ENCODE measurements around the gene FER.
"Not testable (repeated sequence)": the region's sequence is repeated elsewhere in the genome, so short reads cannot be mapped to it uniquely, and the experiment has no call there.

FER gene

DNA sequence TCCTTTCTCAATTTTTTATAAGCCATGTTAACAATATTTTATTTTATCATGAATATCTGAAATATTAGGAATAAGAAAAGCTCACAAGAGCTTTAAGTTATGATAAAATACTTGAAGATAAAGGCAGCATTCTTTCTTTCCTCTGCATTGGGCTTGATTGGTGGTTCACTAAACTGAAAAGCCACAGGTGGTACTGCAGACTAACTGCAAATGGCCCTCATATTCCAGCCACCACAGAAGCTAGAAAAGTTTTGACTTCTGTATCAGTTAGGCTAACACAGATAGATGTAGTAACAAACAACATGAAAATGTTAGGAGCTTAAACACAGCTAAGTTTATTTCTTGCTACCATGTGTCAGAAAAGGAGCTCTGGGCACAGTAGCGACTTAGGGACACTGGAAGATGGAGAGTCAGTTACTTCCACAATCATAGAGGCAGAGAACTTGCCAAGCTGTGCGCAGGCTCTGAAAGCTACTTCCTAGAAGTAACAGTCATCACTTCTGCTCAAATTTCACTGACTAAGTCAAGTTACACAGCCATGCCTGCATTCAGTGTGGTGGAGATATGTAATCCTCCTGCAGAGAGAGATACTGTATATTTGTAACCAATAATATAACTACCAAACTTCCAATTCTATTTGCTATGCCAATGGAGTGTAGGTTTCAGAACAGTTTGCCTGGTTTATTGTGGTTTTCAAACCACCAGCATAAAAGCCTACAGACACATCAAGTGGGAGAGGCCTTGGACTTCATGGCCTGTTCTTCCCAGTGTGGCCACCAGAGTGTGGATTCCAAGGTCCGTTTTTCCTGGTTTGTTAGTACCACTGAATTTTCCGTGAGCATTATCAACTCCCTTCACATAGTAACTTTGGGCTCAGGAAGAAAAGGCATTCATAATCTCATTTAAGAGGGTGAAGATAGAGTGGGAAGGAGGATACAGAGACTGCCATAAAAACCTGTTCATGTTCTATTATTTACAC lies 393.8 kb downstream of the FER start:
- DNase-seq = no peak

DNA sequence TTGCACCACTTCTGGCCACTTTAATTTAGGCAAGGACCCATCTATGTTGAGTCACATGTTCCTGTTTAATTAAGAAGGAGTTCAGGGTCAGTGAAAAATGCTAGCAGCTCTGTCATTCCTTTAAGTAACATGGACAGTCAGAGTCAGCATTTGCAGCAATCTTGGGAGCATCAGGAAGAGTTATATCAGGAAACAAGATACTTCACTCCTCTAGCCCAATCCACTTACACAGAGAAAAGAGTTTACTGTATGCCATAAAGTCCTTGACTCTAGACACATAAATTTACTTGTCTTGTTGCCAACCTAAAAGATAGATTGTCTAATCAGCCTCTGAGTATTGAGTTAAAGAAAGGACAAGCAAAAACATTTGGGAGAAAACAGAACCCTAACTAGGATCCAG lies 395.3 kb downstream of the FER start:
- no peak for DNase-seq

DNA sequence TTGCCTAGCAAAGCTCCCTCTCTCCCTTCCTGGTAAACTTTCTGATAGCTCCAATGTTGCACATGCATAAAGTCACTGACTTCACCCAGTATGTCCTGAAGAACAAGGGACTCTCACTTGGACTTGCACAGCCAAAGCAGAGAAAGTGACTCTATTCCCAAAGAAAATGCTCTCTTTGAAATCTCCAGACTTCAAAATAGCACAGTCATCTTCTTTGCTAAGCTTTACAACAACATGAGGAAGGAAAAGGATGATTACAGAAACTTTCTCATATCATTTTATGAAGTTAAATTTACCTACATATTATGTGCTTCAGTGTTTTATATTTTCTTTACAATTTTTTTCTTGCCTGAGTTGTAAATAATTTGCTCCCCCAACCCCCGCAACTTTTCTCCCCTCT lies 397.4 kb downstream of the FER start:
- no peak for DNase-seq

DNA sequence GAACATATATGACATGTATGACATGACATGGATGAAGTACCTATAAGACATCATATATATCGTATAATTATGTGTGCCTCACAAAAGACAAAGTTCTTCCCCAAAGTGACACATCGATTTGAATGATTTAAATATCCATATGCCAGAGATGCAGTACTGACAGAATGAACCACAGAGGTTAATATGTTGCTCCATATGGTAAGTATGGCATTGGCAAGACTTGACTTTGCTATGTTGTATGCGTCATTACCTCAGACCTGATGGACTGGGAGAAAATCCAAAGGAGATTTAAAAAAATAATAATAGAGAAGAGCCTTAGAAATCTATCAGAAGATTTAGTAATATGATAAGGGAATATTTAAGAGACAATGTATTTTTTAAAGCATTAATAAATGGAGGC lies 398.9 kb downstream of the FER start:
- no peak for DNase-seq

DNA sequence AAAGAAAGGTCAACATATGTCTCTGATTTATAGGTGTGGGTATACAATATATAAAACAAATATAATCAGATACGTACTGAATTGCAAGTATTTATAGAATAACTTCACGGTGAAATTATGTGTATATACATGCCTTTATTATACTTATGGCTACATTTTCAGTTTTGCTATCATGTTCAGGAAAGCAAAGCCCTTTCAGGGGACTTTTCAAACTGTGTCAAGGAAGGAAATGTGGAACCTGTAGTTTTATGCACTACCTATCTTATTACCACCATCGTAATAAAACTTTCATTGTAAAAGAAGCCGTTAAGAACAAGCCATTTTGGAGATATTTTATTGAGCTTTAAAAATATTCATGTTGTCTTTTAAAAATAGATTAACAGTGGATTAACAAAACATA lies 404.9 kb downstream of the FER start:
- DNase-seq = no peak

DNA sequence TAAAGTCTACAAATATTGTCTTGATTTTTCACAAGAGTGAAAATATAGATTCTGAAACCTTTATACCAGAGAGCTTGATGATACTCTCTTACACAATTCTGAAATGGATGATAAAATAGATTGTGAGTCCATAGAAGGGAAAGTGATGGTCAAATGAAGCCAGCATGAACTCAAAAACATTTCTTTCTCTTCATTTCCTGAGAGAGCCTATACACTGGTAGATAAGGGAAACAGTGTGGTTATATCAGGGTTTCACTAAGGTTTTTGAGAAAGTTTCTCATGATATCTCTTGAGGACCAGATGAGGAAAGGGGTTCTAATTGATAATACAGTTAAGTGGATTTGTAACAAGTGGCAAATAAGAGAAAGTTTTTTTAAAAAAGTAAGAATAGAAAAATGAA lies 407.9 kb downstream of the FER start:
- no peak for DNase-seq

DNA sequence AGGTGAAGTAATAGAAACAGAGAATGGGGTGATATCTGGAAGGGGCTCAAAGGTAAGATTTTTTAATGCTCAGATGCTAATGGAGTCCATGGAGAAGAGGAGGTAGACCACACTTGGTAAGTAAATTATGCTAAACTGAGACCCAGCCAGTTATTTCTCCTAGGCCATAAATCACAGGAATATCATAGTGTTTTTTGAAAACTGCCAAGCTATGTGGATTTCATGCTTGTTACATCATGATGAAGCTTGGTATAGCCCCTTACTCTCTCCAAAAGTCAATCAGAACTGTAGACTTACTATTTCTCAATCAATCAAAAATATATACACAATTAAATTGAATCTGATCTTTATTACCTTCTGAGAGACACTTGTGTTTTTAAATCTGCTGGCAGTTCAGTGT lies 409.2 kb downstream of the FER start:
- DNase-seq = no peak

DNA sequence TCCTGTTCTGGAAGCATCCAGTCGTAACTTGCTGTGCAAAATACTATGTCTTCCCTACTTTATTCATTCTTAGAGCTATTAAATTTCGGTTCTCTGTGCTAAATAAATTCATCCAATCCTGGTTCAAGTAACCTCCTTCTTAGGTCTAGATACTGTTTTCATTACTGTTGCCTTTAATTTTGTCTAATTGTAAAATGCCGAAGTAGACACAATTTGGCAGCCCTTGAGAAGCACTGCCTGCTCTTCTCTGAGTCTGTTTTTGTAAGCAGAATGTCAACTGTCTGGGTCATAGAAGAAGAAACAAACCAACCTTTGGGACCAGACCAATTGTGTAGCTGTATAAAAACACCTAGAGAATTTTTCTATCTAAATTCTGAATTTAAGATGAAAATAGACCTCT lies 412.8 kb downstream of the FER start:
- DNase-seq = no peak

DNA sequence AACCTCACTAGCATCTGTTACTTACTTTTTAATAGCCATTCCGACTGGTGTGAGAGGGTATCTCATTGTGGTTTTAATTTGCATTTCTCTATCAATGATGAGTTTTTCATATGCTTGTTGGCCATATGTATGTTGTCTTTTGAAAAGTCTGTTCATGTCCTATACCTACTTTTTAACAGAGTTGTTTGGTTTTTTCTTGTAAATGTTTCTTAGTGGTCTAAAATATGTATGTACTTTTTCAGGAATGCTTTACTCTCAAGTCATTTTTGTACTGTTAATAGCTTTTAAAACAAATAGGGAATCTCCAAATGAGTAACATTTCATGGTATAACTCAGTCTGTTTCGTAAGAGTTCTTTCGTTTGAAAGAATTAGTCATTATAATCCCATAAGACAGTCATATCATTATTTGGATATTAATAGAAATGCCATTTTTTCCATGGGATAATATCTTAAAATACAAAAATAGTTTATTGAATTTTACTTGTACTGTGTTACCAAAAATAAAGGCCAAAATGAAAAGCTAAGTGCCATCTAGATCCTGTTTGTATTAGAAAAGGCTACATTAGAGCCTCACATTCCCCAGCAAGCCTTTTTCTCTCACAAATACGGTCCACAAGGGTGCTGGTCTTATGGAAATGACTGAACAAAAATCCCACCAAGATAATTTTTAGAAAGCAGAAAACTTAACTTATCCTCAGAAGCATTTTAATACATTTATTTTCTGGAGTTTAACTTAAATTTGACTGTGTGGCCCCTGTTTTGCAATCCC lies 414.4 kb downstream of the FER start:
- no peak for DNase-seq

DNA sequence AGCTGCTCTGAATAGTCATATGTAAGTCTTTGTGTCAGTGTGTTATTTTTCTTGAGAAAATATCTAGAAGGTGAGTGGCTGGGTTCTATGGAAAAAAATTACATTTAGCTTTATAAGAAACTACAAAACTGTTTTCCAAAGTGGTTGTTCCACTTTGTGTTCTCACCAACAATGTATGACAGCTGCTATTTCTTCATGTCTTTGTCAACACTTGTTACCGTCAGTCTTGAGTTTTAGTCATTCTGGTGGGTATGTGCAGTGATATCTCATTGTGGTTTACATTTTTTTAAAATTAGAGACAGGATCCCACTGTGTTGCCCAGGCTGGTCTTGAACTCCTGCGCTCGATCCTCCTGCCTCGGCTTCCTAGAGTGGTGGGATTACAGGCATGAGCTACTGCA lies 415.6 kb downstream of the FER start:
- DNase-seq = no peak

DNA sequence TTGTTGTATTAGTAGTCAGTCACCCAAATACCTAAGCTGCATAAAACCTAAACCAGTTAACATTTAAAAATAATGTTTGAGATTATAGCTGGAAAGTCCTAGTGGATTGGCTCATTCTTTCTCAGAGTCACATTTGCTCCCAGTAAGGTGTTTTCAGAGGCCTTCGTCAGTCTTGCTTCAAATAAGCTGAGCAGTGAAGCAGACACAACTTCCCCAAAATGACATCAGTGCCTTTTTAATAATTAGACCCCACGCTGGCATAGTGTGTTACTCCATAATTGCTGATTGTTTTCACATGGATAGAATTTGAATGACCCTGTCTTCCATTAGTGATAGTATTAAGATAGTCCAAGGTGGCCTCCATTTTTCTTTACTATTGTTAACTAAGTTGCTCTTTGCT lies 416.3 kb downstream of the FER start:
- no peak for DNase-seq

DNA sequence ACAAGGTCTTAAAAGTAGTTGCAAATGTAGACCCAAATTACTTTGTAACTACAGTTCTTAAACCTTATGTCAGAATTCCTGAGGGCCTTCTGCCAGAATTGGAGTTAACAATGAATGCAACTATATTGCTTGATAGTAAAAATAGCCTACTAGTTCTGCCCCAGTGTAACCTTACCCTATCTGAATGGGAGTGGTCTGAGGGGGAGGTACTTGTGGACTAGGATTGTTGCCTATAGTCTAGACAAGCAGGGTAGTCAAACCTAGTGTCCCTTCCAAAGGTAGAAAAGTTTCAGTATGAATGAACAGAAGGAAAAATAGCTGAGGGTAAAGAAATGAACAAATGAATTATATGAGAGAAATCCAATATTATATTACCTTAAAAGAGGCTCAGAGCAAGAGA lies 419.9 kb downstream of the FER start:
- DNase-seq = no peak

DNA sequence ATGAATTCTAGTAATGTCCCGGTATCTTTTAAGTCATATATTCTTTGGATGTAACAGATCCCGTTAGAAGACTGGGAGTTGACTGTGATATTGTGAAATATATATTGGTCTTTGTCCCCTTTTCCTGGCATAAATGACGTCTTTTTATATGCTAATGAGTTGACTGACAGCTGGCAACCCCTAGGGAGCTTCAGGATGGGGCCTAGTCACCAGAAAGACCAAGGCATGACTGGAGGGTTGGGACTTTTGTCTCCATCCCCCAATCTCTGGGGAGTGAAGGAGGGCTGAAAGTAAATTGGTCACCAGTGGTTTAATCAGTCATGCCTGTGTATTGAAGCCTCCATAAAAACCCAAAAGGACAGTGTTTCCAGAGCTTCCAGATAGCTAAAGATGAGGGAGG lies 420.5 kb downstream of the FER start:
- DNase-seq = no peak

DNA sequence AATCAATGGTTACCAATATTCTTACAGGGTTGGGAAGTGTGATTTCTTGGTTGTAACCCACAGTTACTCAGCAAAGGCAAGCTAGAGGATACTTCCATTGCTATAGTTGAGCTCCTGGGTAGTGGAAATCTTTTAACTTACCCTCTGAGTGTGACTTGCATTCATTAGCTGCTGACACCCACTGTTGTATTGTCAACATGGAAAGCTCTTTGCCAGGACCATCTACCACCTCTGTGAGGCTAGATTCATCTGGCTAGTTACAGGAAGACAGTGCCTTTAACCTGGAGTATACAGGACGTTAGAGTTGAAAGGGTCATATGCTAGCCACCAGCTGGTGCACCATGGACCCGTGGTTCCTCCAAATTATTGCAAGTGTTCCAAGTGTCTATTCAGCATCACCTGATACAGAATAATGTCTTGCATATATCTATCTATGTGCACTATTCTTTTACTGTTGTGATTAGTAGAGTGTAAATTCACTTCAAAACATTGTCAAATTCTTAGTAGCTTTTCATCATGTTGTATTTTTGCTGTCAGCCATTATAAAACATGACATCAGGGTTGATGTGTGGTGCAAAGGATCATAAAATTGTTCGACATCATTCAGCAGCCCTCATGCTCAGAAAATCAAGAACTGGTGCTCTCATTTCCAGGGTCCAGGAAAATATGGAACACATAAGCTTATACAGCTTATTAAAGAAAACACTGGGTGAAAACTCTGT lies 423.1 kb downstream of the FER start:
- no peak for DNase-seq

DNA sequence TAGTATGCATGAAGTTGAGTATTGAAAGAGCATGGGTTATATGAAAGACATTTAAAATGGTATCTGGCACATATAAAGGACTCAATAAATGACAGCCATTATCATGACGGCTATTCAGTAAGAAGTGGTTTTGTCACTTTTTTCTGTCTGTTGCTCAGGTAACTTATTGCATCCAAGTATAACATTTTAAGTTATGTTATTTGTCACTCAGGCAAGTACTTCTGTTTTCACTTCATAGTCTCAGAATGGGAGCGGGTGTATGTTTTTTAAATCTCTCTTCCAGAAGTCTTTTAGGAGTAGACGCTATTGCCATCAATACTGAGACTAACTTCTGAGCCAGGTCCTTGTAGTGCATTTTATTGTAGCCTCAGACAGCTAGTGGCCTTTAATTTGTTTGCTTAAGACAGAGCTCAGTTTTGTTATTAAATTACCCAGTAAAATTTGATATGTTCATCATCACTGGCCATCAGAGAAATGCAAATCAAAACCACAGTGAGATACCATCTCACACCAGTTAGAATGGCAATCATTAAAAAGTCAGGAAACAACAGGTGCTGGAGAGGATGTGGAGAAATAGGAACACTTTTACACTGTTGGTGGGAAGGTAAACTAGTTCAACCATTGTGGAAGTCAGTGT lies 423.9 kb downstream of the FER start:
- DNase-seq = not testable (repeated sequence)

DNA sequence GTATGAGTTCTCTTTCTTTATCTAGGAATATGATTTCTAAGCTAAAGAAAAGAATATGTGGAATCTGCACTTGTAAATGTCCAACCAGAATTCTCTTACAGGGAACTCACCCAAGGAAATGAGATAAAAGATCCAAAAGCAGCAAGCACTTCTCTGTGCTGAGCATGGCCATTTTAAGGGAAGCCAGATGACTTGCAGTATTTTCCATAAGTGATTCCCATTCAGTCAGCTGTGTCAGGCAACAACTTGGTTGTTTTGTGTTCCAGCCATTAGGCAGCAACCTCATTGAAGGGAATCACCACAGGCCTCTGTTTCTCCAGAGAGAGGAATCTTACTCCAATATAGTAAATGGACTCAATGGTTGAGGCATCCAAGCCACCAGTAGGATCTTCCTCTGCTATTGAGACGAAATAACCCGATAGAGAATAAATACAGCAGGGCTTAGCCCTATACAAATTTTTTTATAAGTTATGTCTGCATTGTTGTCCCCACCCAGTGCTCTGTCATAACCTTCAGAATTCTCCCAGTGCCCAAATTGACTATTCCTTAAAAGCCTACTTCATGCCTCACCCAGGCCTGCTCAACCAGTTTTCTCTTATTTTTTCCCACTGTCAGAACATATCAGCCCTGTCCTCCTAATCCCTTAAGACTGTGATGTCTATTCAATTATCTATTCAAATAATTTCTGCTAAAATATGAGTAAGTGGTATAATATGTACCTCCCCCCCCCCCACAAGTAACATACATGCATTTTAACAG lies 425.5 kb downstream of the FER start:
- DNase-seq = no peak

DNA sequence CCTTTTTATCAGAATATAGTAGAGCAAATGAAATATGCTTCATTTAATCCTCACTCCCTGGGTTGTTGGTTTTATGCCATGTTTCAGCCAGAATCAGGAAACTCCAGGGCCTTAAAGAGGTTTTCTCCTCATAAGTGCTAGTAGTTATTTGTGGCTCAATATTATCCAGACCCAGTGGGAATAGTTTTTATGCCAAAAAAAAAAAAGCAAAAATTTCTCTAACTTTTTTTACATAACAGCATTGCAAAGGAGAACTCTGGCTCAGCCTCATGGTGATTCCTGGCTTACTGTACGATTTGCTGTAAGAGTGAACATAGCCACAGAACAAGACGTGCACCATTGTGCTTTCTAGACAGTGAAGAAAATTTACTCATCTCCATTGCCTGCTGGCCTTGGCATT lies 429.5 kb downstream of the FER start:
- DNase-seq = no peak

DNA sequence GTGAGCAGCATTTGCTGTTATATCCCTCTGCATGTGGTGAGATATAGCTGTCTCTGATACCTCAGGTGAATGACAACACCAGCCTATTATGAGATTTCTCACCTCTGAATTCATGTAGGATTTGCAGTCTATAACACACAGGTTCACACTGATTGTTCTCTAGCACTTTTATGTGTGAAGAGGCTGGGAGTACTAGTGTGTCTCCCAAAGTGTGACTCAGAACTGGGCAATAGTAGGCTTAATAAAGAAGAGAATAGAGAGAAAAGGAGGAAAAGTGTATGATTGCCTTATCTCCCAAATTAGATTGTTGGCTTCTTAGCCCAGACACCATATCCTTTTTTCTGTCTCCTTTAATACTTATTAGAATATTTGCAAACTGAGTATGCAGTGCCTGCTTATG lies 430.1 kb downstream of the FER start:
- no peak for DNase-seq

DNA sequence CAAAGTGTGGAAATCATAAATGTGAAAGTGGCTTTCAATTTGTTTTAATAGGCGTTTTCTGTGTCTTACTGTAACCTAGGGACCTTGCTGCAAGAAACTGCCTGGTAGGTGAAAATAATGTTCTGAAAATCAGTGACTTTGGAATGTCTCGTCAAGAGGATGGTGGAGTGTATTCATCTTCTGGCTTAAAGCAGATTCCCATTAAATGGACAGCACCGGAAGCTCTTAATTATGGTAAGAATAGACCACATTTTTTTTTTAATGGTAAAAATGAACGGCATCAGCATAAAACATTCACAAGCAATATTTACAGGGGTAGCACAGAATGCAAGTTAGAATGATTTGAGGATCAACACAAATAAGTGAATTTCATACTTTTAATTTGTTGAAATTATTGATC lies 433.0 kb downstream of the FER start:
- DNase-seq = no peak

DNA sequence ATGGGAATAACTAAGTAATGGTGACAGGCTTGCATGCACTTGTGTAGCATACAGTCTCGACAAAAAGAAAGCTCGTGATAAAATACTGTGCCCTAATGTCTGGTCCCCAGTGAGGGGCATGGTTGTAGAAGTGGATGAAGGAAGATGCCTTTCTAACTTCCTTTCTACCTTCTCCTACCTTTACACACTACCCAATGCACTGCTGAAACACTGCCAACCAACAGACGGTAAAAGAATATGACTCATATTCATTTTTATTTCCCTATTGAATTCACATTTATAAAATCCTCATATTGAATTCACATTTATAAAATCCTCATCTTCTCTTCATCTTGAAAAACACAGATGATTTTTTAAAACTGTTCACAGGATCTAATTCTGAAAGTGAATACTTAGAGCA lies 439.1 kb downstream of the FER start:
- no peak for DNase-seq

DNA sequence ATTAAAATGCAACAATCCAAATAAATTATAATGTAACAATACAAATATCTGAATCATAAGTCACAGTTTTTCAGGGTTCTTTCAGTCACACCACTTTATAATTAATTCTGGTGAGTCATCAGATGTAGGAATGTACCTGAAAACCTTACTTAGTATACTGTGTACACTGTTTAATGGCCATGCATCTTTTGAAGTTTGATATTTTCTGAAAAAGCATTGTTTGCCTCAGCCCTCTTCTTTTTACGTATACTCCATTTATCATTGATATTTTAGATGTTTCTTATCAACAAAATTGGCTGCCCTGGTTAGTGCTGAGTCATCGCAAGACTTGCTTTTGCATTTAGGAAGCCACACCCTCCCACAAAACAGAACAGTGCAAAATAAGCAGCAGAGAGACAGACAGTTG lies 443.5 kb downstream of the FER start:
- no peak for DNase-seq

DNA sequence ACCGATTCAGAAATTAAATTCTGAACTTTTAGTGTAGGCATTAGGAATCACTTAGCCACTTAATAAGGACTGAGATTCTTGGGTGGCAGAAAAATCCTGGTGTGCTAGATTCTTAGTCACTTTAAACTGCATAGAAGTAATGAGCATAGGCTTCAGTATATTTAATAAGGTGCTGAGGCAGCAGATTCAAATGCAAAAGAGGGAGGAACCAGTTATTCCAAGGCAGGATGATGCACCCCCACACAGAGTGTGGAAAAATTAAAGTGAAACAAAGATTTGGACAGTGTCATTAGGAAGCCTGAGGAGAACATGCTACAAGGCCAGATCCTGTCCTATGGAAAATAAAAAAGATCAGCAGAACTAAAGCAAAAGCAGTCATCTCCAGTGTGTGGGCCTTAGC lies 444.3 kb downstream of the FER start:
- DNase-seq = no peak

Data from NCI-H1417 treated with DMSO at 0.1 percent for 48 hours (cell line).